ENCODE results near the gene SIL1.

Gene SIL1

GRCh38 chr5:138953387-138954256 is 244.5 kb downstream of the SIL1 start:
- peak; percentile 36 to 56 for ATAC-seq

- no peak for ATAC-seq
Measured at GRCh38 chr5:138952962-138953361, 245.2 kb downstream of the SIL1 start.

- ATAC-seq = no peak
Measured at GRCh38 chr5:138951986-138952735, 246.0 kb downstream of the SIL1 start.

DNA sequence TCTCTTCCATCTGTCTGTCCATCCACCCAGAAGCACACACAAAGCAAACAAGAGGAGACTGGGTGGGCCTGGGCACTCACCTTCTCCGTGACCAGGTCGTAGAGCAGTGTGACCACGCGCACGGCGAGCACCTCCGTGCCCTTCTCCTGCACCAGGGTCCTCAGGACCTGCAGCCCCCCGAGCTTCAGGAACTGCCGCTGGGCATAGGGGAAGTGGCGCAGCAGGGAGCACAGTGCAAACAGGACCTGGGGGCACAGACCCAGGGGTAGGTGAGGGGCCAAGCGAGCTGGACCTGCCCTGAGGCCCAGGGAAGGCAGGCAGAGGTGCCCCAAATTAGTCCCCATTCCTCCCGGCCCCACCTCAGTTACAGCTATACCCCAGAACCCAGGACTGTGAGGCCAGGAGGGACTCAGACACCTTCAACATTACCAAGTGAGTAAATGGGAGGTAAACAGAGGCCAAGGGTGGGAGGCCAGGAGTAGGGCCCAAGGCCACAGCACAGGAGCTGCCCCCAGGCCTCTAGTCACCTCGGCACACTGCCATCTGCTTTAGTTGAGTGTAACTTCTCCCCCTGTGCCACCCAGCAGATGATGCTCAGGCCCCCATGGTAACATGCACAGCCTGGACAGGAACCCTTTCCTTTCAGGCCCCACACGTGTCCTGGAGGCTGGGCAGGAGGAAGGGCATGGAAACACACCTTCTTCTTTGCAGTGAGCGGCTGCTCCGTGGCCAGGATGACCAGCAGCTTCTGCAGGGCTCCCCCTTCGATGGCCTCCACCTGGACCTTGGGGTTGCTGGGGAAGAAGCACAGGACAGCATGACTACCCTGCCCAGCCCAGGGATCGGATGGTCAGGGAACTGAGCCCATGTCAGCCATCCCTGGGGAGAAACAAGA is 246.8 kb downstream of the SIL1 start:
- ATAC-seq = no peak

GRCh38 chr5:138950421-138951031 is 247.6 kb downstream of the SIL1 start:
- ATAC-seq = no peak

DNA sequence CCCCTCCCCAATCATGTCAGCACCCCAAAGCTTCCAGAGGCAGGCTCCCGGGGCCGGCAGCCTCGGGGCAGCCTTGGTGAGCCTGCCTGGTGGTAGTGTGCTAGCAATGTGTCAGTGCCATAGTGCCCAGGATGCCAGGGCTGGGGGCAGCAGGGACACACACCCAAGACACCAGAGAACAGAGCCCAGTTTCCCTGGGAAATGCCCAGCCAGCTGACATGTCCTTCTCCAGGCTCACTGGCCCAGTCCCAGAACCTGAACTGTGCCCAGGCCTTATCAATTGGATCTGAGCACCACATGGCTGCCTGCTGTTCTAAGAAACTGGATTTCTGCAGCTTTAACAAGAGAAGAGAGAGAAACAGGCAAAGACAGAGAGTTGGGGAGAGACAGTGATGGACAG is 248.2 kb downstream of the SIL1 start:
- no peak for ATAC-seq

- no peak for ATAC-seq
Measured at GRCh38 chr5:138949223-138949574, 249.0 kb downstream of the SIL1 start.

- ATAC-seq = no peak
Measured at GRCh38 chr5:138948471-138949222, 249.5 kb downstream of the SIL1 start.

DNA sequence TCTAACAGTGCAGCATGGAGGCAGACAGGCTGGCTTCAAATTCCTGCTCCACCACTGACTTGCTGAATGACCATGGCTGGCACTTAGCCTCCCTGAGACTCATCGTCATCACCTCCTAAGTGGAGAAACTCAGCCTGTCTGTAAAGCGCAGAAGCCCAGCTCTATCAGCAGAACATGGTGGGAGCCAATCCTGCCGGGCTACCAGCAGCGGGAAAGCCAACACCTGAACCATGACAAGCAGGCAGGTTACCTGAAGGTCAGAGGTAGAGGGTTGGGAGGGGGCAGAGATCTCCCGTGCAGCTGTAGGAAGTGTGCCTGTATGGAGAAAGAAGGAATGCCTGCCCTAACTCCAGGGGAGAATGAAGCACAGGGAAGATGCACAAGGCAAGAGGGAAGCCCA is 250.4 kb downstream of the SIL1 start:
- no peak for ATAC-seq

GRCh38 chr5:138946831-138947560 is 251.2 kb downstream of the SIL1 start:
- ATAC-seq = no peak

GRCh38 chr5:138946241-138946623 is 251.9 kb downstream of the SIL1 start:
- ATAC-seq = no peak

- no peak for ATAC-seq
Measured at GRCh38 chr5:138945421-138946240, 252.5 kb downstream of the SIL1 start.

DNA sequence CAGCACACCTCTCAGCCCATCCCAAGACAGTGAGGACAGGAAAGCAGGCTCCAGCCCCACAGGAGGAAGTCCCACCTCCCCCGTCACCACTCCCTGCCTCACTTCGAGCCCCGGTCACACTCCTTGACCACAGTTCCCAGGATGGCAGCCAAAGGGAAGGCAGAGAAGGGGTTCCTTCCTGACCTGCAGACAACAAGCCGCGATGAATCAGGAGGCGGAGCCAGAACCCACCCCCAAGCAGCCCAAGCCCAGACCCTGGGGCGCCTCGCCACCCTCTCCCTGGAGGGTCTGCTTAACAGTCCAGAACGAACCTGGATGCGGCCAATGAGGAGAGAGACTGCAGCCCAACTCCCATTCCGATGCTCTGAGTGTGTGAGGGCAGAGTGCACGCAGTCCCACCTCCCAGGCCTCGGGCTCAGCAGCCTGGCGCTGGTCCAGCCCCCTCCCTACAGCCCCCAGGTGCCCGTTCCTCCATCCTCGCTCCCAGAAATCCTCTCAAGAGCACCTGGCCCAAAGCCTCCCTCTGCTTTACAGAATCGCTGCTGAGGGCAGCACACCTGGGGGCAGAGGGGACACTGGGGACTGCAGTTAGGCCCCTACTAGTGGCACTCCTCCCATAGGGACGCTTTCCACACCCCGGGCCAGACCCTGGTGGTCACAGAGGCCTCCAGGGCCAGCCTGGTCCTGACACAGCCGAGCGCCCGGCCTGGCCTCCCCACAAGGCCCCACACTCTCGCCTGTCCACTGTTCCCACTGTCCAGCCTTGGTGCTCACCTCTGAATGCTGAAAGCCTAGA is 253.4 kb downstream of the SIL1 start:
- no peak for ATAC-seq

DNA sequence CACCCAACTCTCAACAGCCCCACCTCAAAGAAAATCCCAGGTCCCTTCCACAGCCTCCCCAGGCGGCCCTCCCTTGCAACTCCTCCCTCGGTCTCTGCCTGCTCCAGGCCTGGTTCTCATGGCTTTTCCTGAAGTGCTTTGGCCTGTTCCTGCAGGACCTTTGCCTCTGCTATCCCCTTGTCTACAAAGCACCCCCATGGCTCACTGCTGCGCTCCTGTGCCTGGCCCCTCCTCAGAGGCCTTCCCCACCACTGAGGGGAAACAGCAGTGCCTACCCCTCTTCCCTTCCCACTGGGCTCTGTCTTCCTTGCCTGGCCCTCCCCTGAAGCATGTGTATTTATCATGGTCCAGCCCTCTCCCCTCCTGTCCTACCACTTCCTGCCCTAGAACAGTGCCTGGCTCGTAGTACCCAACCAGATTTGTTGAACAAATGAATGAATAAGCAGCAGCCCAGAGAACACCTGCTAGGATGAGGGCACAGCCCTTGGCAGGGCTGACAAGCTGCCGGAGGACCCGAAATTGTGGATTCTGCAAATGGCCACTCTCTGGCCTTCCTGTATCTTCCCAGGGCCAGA is 254.5 kb downstream of the SIL1 start:
- no peak for ATAC-seq

GRCh38 chr5:138942861-138943260 is 255.3 kb downstream of the SIL1 start:
- no peak for ATAC-seq

- ATAC-seq = no peak
Measured at GRCh38 chr5:138942066-138942465, 256.1 kb downstream of the SIL1 start.

DNA sequence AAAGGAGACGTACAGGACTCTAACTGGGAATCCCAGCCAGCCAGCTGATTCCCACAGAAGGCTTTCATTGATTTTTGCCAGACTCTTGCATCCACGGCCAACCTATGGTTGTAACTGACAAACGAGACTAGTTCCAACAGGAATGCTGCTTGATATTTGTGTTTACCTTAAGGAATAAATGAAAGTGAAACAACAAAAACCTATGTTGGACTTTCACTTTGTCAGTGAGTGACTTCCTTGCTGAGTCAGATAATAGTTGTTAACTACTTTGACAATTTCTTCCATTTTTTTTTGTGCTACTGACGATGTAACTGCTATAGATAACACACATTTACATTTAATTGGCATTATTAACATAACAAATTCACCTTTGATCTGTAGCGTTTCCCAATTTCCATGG is 259.6 kb downstream of the SIL1 start:
- no peak for ATAC-seq

DNA sequence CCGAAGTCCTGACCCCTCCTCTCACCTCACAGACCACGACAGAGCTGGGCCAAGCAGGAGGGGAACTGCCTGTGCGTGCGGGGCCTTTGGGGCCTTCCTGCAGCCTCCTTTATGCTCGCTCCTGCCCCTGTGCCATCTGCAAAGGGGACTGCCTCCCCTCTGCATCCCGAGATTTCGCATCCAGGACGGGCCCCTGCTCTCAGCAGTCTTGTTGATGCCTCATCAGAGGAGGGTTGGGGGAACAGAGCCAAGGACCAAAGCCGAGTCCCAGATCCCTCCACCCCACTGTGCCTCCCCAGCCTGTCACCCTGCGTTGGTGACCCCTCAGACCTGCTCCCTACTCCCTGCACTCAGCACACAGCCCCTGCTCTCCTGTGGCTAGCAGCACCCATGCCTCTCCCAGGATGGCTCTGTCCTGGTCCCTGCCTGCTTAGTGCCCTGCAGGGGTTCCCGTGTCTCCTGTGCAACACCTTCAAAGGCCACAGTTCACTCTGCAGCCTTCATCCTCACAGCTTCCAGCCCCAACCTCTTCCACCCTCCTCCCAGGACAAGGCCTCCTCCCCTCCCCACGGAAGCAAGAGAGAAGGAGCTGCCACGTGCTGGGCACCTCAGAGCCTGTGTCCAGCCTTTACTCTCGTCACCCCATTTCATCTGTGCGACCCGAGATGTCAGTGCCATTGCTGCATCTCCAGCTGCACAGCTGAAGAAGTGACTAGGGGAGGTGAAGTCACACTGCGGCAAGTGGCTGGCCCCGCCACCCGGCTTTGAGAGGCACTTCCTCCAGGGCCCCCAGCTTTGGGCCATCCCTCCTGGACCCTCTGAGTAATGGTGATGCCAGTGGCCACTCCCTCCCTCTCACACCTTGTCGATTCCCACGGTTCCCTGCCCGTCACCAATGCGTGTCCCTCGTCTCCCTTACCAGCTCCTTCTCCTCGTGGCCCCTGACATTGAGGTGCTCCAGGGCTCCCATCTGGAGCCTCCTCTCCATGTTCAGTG is 260.5 kb downstream of the SIL1 start:
- ATAC-seq = no peak
